Small intestine (tissue), 7 donors: ENCODE results near the gene HDAC9. TPM values are rescaled to one million over a fixed set of nuclear protein-coding genes. Genes with fewer than 3 reads are reported as not detected.
"Not testable (repeated sequence)": the region's sequence is repeated elsewhere in the genome, so short reads cannot be mapped to it uniquely, and the experiment has no call there.

ENCODE experiments used
- DNase-seq, 2 donors: peaks; one replicate each; pipeline versions ENCODE4 v3.0.0 to v3.0.0-alpha.2; 2013
- FAIRE-seq: peaks from 2 replicates; lab custom pipeline; 2012; peaks lifted over from hg19 to GRCh38; lab: Jason Lieb, UNC
- H3K27ac ChIP-seq, 3 donors: one replicate each; pipeline ENCODE4 v1.5.1; 2013; ENCODE audit warnings: low read length in 2 of 3, mild to moderate bottlenecking in 2 of 3, control low read depth in 1 of 3, inconsistent platforms in 1 of 3, low read depth in 1 of 3, moderate library complexity in 1 of 3
- H3K27me3 ChIP-seq, 3 donors: one replicate each; pipeline ENCODE4 v1.6.1; 2013; ENCODE audit warnings: low read length in 3 of 3, inconsistent platforms in 1 of 3; ENCODE audit not compliant: control insufficient read depth in 3 of 3, insufficient read depth in 3 of 3
- H3K36me3 ChIP-seq, 3 donors: one replicate each; pipeline ENCODE4 v1.6.1; 2013; ENCODE audit warnings: low read length in 3 of 3, inconsistent platforms in 1 of 3, low read depth in 1 of 3, mild to moderate bottlenecking in 1 of 3, moderate library complexity in 1 of 3; ENCODE audit not compliant: control insufficient read depth in 3 of 3, insufficient read depth in 2 of 3
- H3K4me1 ChIP-seq, 3 donors: one replicate each; pipeline ENCODE4 v1.6.1; 2013; ENCODE audit warnings: low read length in 2 of 3, inconsistent platforms in 1 of 3, low read depth in 1 of 3, mild to moderate bottlenecking in 1 of 3, moderate library complexity in 1 of 3; ENCODE audit not compliant: control insufficient read depth in 3 of 3, insufficient read depth in 2 of 3
- H3K4me3 ChIP-seq, 3 donors: one replicate each; pipeline ENCODE4 v1.5.1; 2013; ENCODE audit warnings: low read length in 3 of 3, control low read depth in 1 of 3, inconsistent platforms in 1 of 3, low read depth in 1 of 3, mild to moderate bottlenecking in 1 of 3, moderate library complexity in 1 of 3
- H3K9me3 ChIP-seq, 2 donors: one replicate each; pipeline ENCODE4 v1.6.1; 2013; ENCODE audit warnings: low read depth in 1 of 2, low read length in 1 of 2; ENCODE audit not compliant: control insufficient read depth in 2 of 2, insufficient read depth in 1 of 2
- WGBS, 3 donors: extraction: QIAGEN DNeasy Blood & Tissue Kit; methylation state at CpG; one replicate each; pipeline ENCODE4 v1.1.7; 2013; 5-methylcytosine and 5-hydroxymethylcytosine counted together
- polyA plus RNA-seq, 4 donors: library from polyadenylated mRNA; stranded (reverse) in 3 of 4; unstranded in 1 of 4; fragments of 200-250 nt in 3 of 4; fragments of 120-200 nt in 1 of 4; gene quantifications; one replicate each; pipeline versions ENCODE4 v1.2.1 to v1.2.3, GENCODE V29; 2013
- donor health status: healthy with polysubstance abuse.
- donor health status: control.
- donor health status: control.
- donor health status: Bipolar disorder and iron deficiency.
- donor health status: healthy.

The HDAC9 gene
- polyA plus RNA-seq, 4 donors, result 2.2 to 2.7 (median 2.7) TPM; not detected in 1

DNA sequence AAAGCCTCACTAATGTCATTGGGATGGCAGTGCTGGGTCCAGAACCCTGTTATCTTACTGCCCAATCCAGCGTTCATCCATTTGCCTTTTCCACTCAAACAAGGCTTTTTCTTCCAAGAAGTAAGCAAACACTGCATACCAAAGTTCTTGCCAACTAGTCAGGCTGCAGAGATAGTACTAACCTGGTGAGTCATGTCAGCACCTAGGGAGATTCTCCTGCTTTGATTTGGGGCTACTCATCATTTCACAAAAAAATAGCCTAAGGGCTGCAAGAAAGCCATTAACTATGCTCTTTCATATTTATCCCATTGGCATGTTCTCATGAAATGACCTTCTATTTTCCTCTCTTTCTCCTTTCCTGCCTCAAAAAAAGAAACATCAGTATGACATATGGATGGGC, 479.3 kb downstream of the HDAC9 start:
- Histone ChIP-seq H3K9me3 (no peaks in the 10 kb centered on the region), H3K4me1 (no peaks in the 10 kb centered on the region), H3K27ac (no peak overlapping the region), H3K27me3 (no peaks in the 10 kb centered on the region), H3K36me3 (no peaks in the 10 kb centered on the region), H3K4me3 (no peak overlapping the region)
- 55 to 81% (median 58%) methylated on average over 1 of the region's 1 CpG for WGBS, 3 donors
- no peak for DNase-seq
- no peak for FAIRE-seq

DNA sequence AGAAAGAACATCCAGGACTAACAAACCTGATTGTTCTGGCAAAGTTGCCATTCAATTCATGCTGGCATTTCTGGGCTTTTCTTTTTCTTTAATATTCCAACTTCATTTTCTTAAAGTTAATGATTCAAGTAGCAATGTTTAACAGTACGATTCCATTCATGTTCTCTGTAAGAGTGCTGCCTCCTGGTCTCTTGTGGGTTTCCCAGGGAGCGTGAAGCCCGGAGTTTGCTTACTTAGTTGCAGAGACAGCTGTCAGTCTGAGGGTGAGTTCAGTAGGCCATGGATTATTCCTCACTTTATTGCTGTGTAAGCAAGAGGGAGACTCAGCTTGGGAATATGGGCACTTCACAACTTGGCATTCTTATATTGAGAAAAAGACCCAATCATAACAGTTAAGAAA, 479.7 kb downstream of the HDAC9 start:
- FAIRE-seq, result no peak
- H3K27me3 ChIP-seq, result no peaks in the 10 kb centered on the region
- 61 to 80% (median 66%) methylated on average over 3 of the region's 3 CpGs for WGBS, 3 donors

GRCh38 chr7:18975689-18976280, 480.2 kb downstream of the HDAC9 start:
- no peaks in the 10 kb centered on the region for H3K4me1 ChIP-seq
- FAIRE-seq (no peak), DNase-seq (no peak)
- H3K36me3 ChIP-seq, result no peaks in the 10 kb centered on the region
- no peaks in the 10 kb centered on the region for H3K27me3 ChIP-seq
- H3K27ac ChIP-seq, result no peak overlapping the region
- 75 to 89% (median 79%) methylated on average over 9 of the region's 9 CpGs for WGBS, 3 donors
- H3K9me3 ChIP-seq, result no peaks in the 10 kb centered on the region
- no peak overlapping the region for H3K4me3 ChIP-seq

More for the DNA sequence above, 479.7 kb downstream of the HDAC9 start:
- no peak overlapping the region for H3K27ac ChIP-seq
- no peaks in the 10 kb centered on the region for H3K9me3 ChIP-seq
- DNase-seq, result no peak
- no peak overlapping the region for H3K4me3 ChIP-seq
- H3K4me1 ChIP-seq, result no peaks in the 10 kb centered on the region
- H3K36me3 ChIP-seq, result no peaks in the 10 kb centered on the region

- FAIRE-seq, result no peak
- no peak for DNase-seq
- H3K9me3 ChIP-seq, result no peaks in the 10 kb centered on the region
- H3K4me1 ChIP-seq, result no peaks in the 10 kb centered on the region
- no peaks in the 10 kb centered on the region for H3K27me3 ChIP-seq
- H3K27ac ChIP-seq, result no peak overlapping the region
- WGBS, 3 donors, result 52 to 66% (median 58%) methylated on average over 6 of the region's 6 CpGs
- H3K36me3 ChIP-seq, result no peaks in the 10 kb centered on the region
- no peak overlapping the region for H3K4me3 ChIP-seq
Measured at GRCh38 chr7:18976715-18977471, 481.3 kb downstream of the HDAC9 start.

GRCh38 chr7:18978108-18978495, 482.6 kb downstream of the HDAC9 start:
- H3K4me3 ChIP-seq, result no peak overlapping the region
- no peak for DNase-seq
- no peaks in the 10 kb centered on the region for H3K4me1 ChIP-seq
- FAIRE-seq, result no peak
- WGBS, 3 donors, result 15 to 38% (median 23%) methylated on average over 2 of the region's 2 CpGs
- no peaks in the 10 kb centered on the region for H3K36me3 ChIP-seq
- H3K27me3 ChIP-seq, result no peaks in the 10 kb centered on the region
- no peak overlapping the region for H3K27ac ChIP-seq
- H3K9me3 ChIP-seq, result no peaks in the 10 kb centered on the region

- H3K27ac ChIP-seq, H3K36me3 ChIP-seq, FAIRE-seq, H3K4me3 ChIP-seq, H3K27me3 ChIP-seq, DNase-seq, H3K4me1 ChIP-seq, H3K9me3 ChIP-seq: not testable (repeated sequence)
- 89 to 93% (median 91%) methylated on average over 20 of the region's 20 CpGs for WGBS, 3 donors
Measured at GRCh38 chr7:18990700-18991099, 495.2 kb downstream of the HDAC9 start.

DNA sequence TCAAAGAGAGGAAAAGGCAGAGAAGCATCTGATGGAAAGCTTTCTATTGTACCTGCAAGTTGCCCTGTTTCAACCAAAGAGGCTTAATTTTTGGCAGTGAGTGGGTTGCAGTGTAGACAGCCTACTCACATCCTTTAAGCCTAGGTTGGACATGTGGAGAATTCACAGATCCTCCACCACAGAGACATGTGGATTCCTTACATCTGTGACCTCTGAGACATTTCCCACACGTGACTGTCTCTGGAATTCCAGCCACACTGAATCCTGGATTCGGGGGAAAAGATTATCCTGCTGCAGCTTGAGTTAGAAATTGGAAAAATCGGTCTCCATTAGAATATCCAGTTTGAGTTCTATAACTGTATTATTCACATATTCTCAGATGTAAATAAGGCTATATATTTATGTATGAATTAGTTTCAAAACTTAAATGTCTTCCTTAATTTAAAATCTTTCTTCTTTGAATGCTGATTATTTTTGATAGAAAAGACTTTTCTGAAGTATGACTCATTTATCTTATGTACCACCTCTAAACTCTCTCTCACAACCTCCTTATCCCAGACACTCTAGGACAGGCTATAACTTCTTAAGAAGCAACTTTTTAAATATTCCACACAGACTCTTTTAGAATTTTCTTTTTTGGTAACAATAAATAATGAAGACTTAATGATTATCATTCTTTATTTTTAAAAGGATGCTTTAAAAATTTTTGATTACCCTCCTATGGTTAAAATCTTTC, 498.6 kb downstream of the HDAC9 start:
- 55 to 76% (median 65%) methylated on average over 3 of the region's 3 CpGs for WGBS, 3 donors
- Histone ChIP-seq H3K4me1 (no peaks in the 10 kb centered on the region), H3K27me3 (no peaks in the 10 kb centered on the region), H3K27ac (no peak overlapping the region), H3K4me3 (no peak overlapping the region), H3K36me3 (no peaks in the 10 kb centered on the region), H3K9me3 (peaks cover 0 to 2% of the 10 kb centered on the region in 2 donors)
- DNase-seq (no peak), FAIRE-seq (no peak)

- Histone ChIP-seq H3K4me1 (no peaks in the 10 kb centered on the region), H3K27me3 (no peaks in the 10 kb centered on the region), H3K4me3 (no peak overlapping the region), H3K36me3 (no peaks in the 10 kb centered on the region), H3K27ac (no peak overlapping the region), H3K9me3 (peaks cover 0 to 2% of the 10 kb centered on the region in 2 donors)
- no peak for FAIRE-seq
- DNase-seq, result no peak
- WGBS, 3 donors, result 73 to 90% (median 87%) methylated on average over 3 of the region's 3 CpGs
Measured at GRCh38 chr7:18995270-18995671, 499.7 kb downstream of the HDAC9 start.
